B cell (primary cell): Measurements from ENCODE around the gene ACSF2. TPM values are rescaled to one million over a fixed set of nuclear protein-coding genes. Genes with fewer than 3 reads are reported as not detected.

Source experiments
- ATAC-seq: fragments of 200-7000 bp; cut with Tn5 transposase; one replicate; pipeline ENCODE4 v1.10.0; 2021; ENCODE audit warnings: low read depth, mild to moderate bottlenecking, moderate number of reproducible peaks, moderate library complexity
- CTCF ChIA-PET: fragments of 350-600 bp; sonication (Branson Sonifier 250); formaldehyde crosslinking; loops from one replicate; lab custom pipeline; 2021; ENCODE audit warnings: antibody characterized with exemption, inconsistent platforms; lab: Charles Lee
- POLR2A ChIA-PET: fragments of 350-600 bp; sonication (Branson Sonifier 250); formaldehyde crosslinking; loops from one replicate; lab custom pipeline; 2021; ENCODE audit warnings: antibody characterized with exemption; lab: Charles Lee
- DNase-seq: peaks from one replicate; pipeline ENCODE4 v3.0.0; 2013
- H2AFZ ChIP-seq: 2 replicates; pipeline ENCODE4 v1.6.1; 2012; ENCODE audit warnings: mild to moderate bottlenecking, low read depth, low read length; ENCODE audit not compliant: insufficient read depth, poor library complexity, severe bottlenecking
- H3K27ac ChIP-seq, 2 donors: 1 replicate in 1 of 2; 2 replicates in 1 of 2; pipeline ENCODE4 v1.5.1; 2012 to 2013; ENCODE audit warnings: low read length in 2 of 2, mild to moderate bottlenecking in 2 of 2, moderate library complexity in 1 of 2
- H3K27me3 ChIP-seq, 4 experiments: fragments of 200-600 bp in 1 of 4; sonication (generic) in 1 of 4; replicated peaks in 1 of 4; 1 replicate in 2 of 4; 2 replicates in 2 of 4; pipeline versions ENCODE4 v1.6.1 to v1.7.0; 2013 to 2016; ENCODE audit warnings: low read length in 3 of 4, mild to moderate bottlenecking in 2 of 4, mixed read lengths in 1 of 4, moderate library complexity in 1 of 4; ENCODE audit not compliant: insufficient read depth in 4 of 4, control insufficient read depth in 3 of 4; ENCODE audit errors: control extremely low read depth in 1 of 4
- H3K36me3 ChIP-seq, 2 experiments: replicated peaks in 1 of 2; 1 replicate in 1 of 2; 2 replicates in 1 of 2; pipeline versions ENCODE4 v1.6.1 to v1.7.1; 2013; ENCODE audit warnings: low read length in 1 of 2; ENCODE audit not compliant: insufficient read depth in 2 of 2, control insufficient read depth in 1 of 2; ENCODE audit errors: control extremely low read depth in 1 of 2, extremely low read depth in 1 of 2
- H3K4me1 ChIP-seq, 2 donors: fragments of 200-600 bp in 1 of 2; sonication (generic) in 1 of 2; 1 replicate in 1 of 2; 2 replicates in 1 of 2; pipeline versions ENCODE4 v1.5.1 to v1.6.1; 2013 to 2017; ENCODE audit warnings: low read length in 2 of 2; ENCODE audit not compliant: control insufficient read depth in 2 of 2, insufficient read depth in 2 of 2
- H3K4me2 ChIP-seq: replicated peaks from 2 replicates; pipeline ENCODE3; 2012; ENCODE audit warnings: mild to moderate bottlenecking, low read depth, low read length; ENCODE audit not compliant: poor library complexity, severe bottlenecking
- H3K4me3 ChIP-seq, 5 experiments: fragments of 200-600 bp in 1 of 5; sonication (generic) in 1 of 5; 1 replicate in 3 of 5; 2 replicates in 2 of 5; pipeline versions ENCODE4 v1.5.1 to v1.7.0; 2011 to 2016; ENCODE audit warnings: low read length in 4 of 5, mild to moderate bottlenecking in 4 of 5, low read depth in 2 of 5, control low read depth in 1 of 5, moderate library complexity in 1 of 5; ENCODE audit not compliant: insufficient read depth in 1 of 5; ENCODE audit errors: control extremely low read depth in 1 of 5, extremely low read depth in 1 of 5
- H3K79me2 ChIP-seq: fragments of 200-600 bp; sonication (generic); one replicate; pipeline ENCODE4 v1.6.0; 2016; ENCODE audit warnings: low read length; ENCODE audit not compliant: control insufficient read depth, insufficient read depth
- H3K9ac ChIP-seq: fragments of 200-600 bp; sonication (generic); 2 replicates; pipeline ENCODE4 v1.6.1; 2017; ENCODE audit warnings: mild to moderate bottlenecking, low read length, moderate library complexity
- H3K9me3 ChIP-seq, 3 donors: one replicate each; pipeline versions ENCODE4 v1.6.1 to v1.7.1; 2013; ENCODE audit warnings: low read length in 2 of 3; ENCODE audit not compliant: control insufficient read depth in 2 of 3, insufficient read depth in 1 of 3; ENCODE audit errors: control extremely low read depth in 1 of 3
- H4K20me1 ChIP-seq: 2 replicates; pipeline ENCODE4 v1.6.0; 2012; ENCODE audit warnings: mild to moderate bottlenecking, low read length; ENCODE audit not compliant: insufficient read depth, control insufficient read depth, poor library complexity, severe bottlenecking
- H3K27ac Mint-ChIP-seq: one replicate; pipeline ENCODE4 v1.8.0; 2021; ENCODE audit warnings: mixed read lengths
- H3K27me3 Mint-ChIP-seq: one replicate; pipeline ENCODE4 v1.8.0; 2021; ENCODE audit warnings: mixed read lengths
- H3K4me1 Mint-ChIP-seq: one replicate; pipeline ENCODE4 v1.8.0; 2021; ENCODE audit warnings: mixed read lengths
- H3K4me3 Mint-ChIP-seq: one replicate; pipeline ENCODE4 v1.8.0; 2021; ENCODE audit warnings: mixed read lengths
- H3K9me3 Mint-ChIP-seq: one replicate; pipeline ENCODE4 v1.8.0; 2022; ENCODE audit warnings: mixed read lengths; ENCODE audit not compliant: insufficient read depth
- CTCF ChIP-seq: fragments of 200-600 bp; IDR thresholded peaks from one replicate; pipeline ENCODE4 v1.8.0; 2022; ENCODE audit warnings: antibody characterized with exemption, mild to moderate bottlenecking
- EZH2 ChIP-seq: IDR thresholded peaks from 2 replicates; pipeline ENCODE4 v1.6.1; 2012; ENCODE audit warnings: borderline replicate concordance, low read depth, mild to moderate bottlenecking, moderate library complexity, low read length; ENCODE audit not compliant: insufficient read depth, poor library complexity, severe bottlenecking
- WGBS: methylation state at CpG from one replicate; pipeline ENCODE4 v1.1.5; 2013; ENCODE audit warnings: missing lambda C conversion rate; ENCODE audit not compliant: insufficient coverage; 5-methylcytosine and 5-hydroxymethylcytosine counted together
- intact Hi-C: fragments of 100-400 bp; cut with micrococcal nuclease; formaldehyde crosslinking; loops from one replicate; pipeline ENCODE4 v1.10.0; 2022
- polyA plus RNA-seq: library from polyadenylated mRNA; depleted of rRNA; stranded (reverse); fragments of >200 nt; gene quantifications from 2 replicates; pipeline ENCODE4 v1.2.3, GENCODE V29; 2012
- total RNA-seq, 2 donors: library from RNA; stranded (reverse); fragments of 120-200 nt in 1 of 2; gene quantifications; 1 replicate in 1 of 2; 2 replicates in 1 of 2; pipeline versions ENCODE4 v1.2.3 to v1.2.4, GENCODE V29; 2013 to 2022

Gene ACSF2
- total and polyA plus RNA-seq, 2 donors (not counting 1 experiment from before 2014, with no cell fraction given), result 59.6 to 66.1 TPM

- Mint-ChIP-seq H3K27me3 (no peaks in the 10 kb centered on the region), H3K4me1 (no peaks in the 10 kb centered on the region), H3K27ac (no peak overlapping the region), H3K4me3 (no peak overlapping the region), H3K9me3 (no peaks in the 10 kb centered on the region)
- H4K20me1 ChIP-seq, result no peaks in the 10 kb centered on the region
- no peak overlapping the region for H3K4me3 ChIP-seq
- 88% methylated on average over 1 of the region's 4 CpGs for WGBS
- no peak overlapping the region for H3K9ac ChIP-seq
- TF ChIP-seq EZH2, result no peak
- TF ChIP-seq CTCF, result no peak
- no peaks in the 10 kb centered on the region for H3K27me3 ChIP-seq
- DNase-seq, result no peak
- H3K79me2 ChIP-seq, result peaks cover 47% of the 10 kb centered on the region
- H2AFZ ChIP-seq, result no peak overlapping the region
- no peaks in the 10 kb centered on the region for H3K9me3 ChIP-seq
- no peaks in the 10 kb centered on the region for H3K4me1 ChIP-seq
- H3K4me2 ChIP-seq, result no peak overlapping the region
- no peak overlapping the region for H3K27ac ChIP-seq
- no peak for ATAC-seq
- intact Hi-C loops, result no loop called here
- POLR2A ChIA-PET, result no interaction called here
- peaks cover 0 to 9% of the 10 kb centered on the region in 2 experiments for H3K36me3 ChIP-seq
- CTCF ChIA-PET, result no interaction called here
Observed at GRCh38 chr17:50439008-50439407, 13.0 kb downstream of the ACSF2 start.

- POLR2A ChIA-PET, result no interaction called here
- ATAC-seq (no peak), DNase-seq (no peak)
- H2AFZ ChIP-seq, result no peak overlapping the region
- TF ChIP-seq CTCF, result no peak
- no peak for TF ChIP-seq EZH2
- peaks cover 0 to 9% of the 10 kb centered on the region in 2 experiments for H3K36me3 ChIP-seq
- Mint-ChIP-seq H3K4me3 (no peak overlapping the region), H3K27me3 (no peaks in the 10 kb centered on the region), H3K9me3 (no peaks in the 10 kb centered on the region), H3K27ac (no peak overlapping the region), H3K4me1 (no peaks in the 10 kb centered on the region)
- intact Hi-C loops, result no loop called here
- H3K4me1 ChIP-seq, result no peaks in the 10 kb centered on the region
- WGBS, result 98% methylated on average over 4 of the region's 4 CpGs
- H3K9ac ChIP-seq, result no peak overlapping the region
- no peak overlapping the region for H3K27ac ChIP-seq
- no peak overlapping the region for H3K4me3 ChIP-seq
- no peak overlapping the region for H3K4me2 ChIP-seq
- CTCF ChIA-PET, result no interaction called here
- no peaks in the 10 kb centered on the region for H3K9me3 ChIP-seq
- no peaks in the 10 kb centered on the region for H3K27me3 ChIP-seq
- H3K79me2 ChIP-seq, result peaks cover 47% of the 10 kb centered on the region
- no peaks in the 10 kb centered on the region for H4K20me1 ChIP-seq
Observed at GRCh38 chr17:50440172-50440837, 14.3 kb downstream of the ACSF2 start.
